Vagina (tissue), 2 donors: Measurements from ENCODE around the gene ZFP3.
"Not testable (repeated sequence)": the region's sequence is repeated elsewhere in the genome, so short reads cannot be mapped to it uniquely, and the experiment has no call there.

Source experiments
- CTCF ChIP-seq, 3 experiments: fragments of 450-650 bp in 2 of 3; fragments of 200-600 bp in 1 of 3; sonication (generic) in 1 of 3; IDR thresholded peaks; one replicate each; pipeline ENCODE4 v1.5.1; 2017 to 2019; ENCODE audit warnings: antibody characterized with exemption in 3 of 3, mild to moderate bottlenecking in 2 of 3, moderate library complexity in 2 of 3
- POLR2A ChIP-seq, 2 donors: fragments of 450-650 bp; IDR thresholded peaks; one replicate each; pipeline ENCODE4 v1.6.1; 2017; ENCODE audit warnings: antibody characterized with exemption in 2 of 2, mild to moderate bottlenecking in 2 of 2, moderate library complexity in 2 of 2
- POLR2AphosphoS5 ChIP-seq, 2 donors: sonication (generic); formaldehyde crosslinking; IDR thresholded peaks; one replicate each; pipeline ENCODE4 v1.9.0; 2017; ENCODE audit warnings: antibody characterized with exemption in 2 of 2, mild to moderate bottlenecking in 2 of 2, low read depth in 1 of 2; ENCODE audit not compliant: insufficient read depth in 1 of 2

GRCh38 chr17:5030168-5030567, 48.1 kb upstream of the ZFP3 start:
- TF ChIP-seq CTCF (IDR thresholded peaks at IDR 0.05); POLR2A (IDR thresholded peaks at IDR 0.05); POLR2AphosphoS5 (IDR thresholded peaks at IDR 0.05; ENCODE audit: insufficient read depth in 1 of 2, low read depth in 1 of 2): not testable (repeated sequence)
